ENCODE measurements around the gene HLA-DMB.

- TF ChIP-seq CTCF (IDR thresholded peaks at IDR 0.05; ENCODE audit: low read depth, low read length, poor library complexity, severe bottlenecking) (no peak), EZH2phosphoT487 (IDR thresholded peaks at IDR 0.05; ENCODE audit: borderline replicate concordance, low read length) (no peak)
These were observed 15.3 kb upstream of the HLA-DMB start for GRCh38 chr6:32956176-32956575.

Measured in DOHH2 (cell line).